SK-N-SH (cell line): ENCODE results near the gene TP63. TPM values are rescaled to one million over a fixed set of nuclear protein-coding genes. Genes with fewer than 3 reads are reported as not detected.

Experiments used
- CTCF ChIA-PET: fragments of 300-600, 350-600 bp; formaldehyde crosslinking; extraction: SDS; loops from one replicate; lab custom pipeline; 2021; lab: Yijun Ruan, JAX
- POLR2A ChIA-PET: fragments of 350-600 bp; sonication (Branson Sonifier 250); formaldehyde crosslinking; extraction: SDS; loops from one replicate; lab custom pipeline; 2020; ENCODE audit warnings: antibody characterized with exemption, inconsistent platforms; lab: Yijun Ruan, JAX
- DNase-seq: peaks from one replicate; pipeline ENCODE4 v3.0.0; 2012
- H2AFZ ChIP-seq: fragments of 200-600 bp; sonication (generic); 2 replicates; pipeline ENCODE4 v1.8.1; 2016; ENCODE audit warnings: antibody characterized with exemption, mild to moderate bottlenecking, low read depth
- H3F3A ChIP-seq: fragments of 200-600 bp; sonication (generic); replicated peaks from 2 replicates; pipeline ENCODE3; 2016; ENCODE audit warnings: antibody characterized with exemption, mild to moderate bottlenecking; ENCODE audit not compliant: insufficient read depth
- H3K27ac ChIP-seq, 2 experiments: fragments of 200-500 bp in 1 of 2; fragments of 200-600 bp in 1 of 2; sonication (Bioruptor generic) in 1 of 2; sonication (generic), shearing (Covaris generic) in 1 of 2; 2 replicates each; pipeline versions ENCODE4 v1.5.1 to v1.6.1; 2014 to 2016; ENCODE audit warnings: low read depth in 2 of 2, inconsistent platforms in 1 of 2, low read length in 1 of 2, mild to moderate bottlenecking in 1 of 2, mixed read lengths in 1 of 2
- H3K27me3 ChIP-seq: fragments of 200-600 bp; sonication (generic), shearing (Covaris generic); 2 replicates; pipeline ENCODE4 v1.6.1; 2016; ENCODE audit warnings: mixed run types; ENCODE audit not compliant: insufficient read depth
- H3K36me3 ChIP-seq, 2 experiments: fragments of 200-500 bp in 1 of 2; fragments of 200-600 bp in 1 of 2; sonication (Bioruptor generic) in 1 of 2; sonication (generic) in 1 of 2; replicated peaks in 1 of 2; 2 replicates each; pipeline versions ENCODE3 to v1.5.1; 2014 to 2016; ENCODE audit warnings: low read length in 1 of 2, mild to moderate bottlenecking in 1 of 2; ENCODE audit not compliant: insufficient read depth in 2 of 2, control insufficient read depth in 1 of 2
- H3K4me1 ChIP-seq, 2 experiments: fragments of 200-500 bp in 1 of 2; fragments of 200-600 bp in 1 of 2; sonication (Bioruptor generic) in 1 of 2; sonication (generic), shearing (Covaris generic) in 1 of 2; 2 replicates each; pipeline versions ENCODE4 v1.5.1 to v1.6.1; 2014 to 2016; ENCODE audit warnings: low read depth in 1 of 2, low read length in 1 of 2, mixed run types in 1 of 2; ENCODE audit not compliant: insufficient read depth in 2 of 2, control insufficient read depth in 1 of 2
- H3K4me2 ChIP-seq: fragments of 200-600 bp; sonication (generic), shearing (Covaris generic); 2 replicates; pipeline ENCODE4 v1.6.1; 2017; ENCODE audit warnings: mixed run types
- H3K4me3 ChIP-seq, 2 experiments: fragments of 200-500 bp in 1 of 2; fragments of 200-600 bp in 1 of 2; sonication (Bioruptor generic) in 1 of 2; sonication (generic), shearing (Covaris generic) in 1 of 2; 2 replicates each; pipeline versions ENCODE4 v1.5.1 to v1.8.1; 2014 to 2016; ENCODE audit warnings: low read depth in 2 of 2, inconsistent platforms in 1 of 2, low read length in 1 of 2, mild to moderate bottlenecking in 1 of 2, mixed read lengths in 1 of 2, moderate library complexity in 1 of 2
- H3K79me2 ChIP-seq: fragments of 200-600 bp; sonication (generic); 2 replicates; pipeline ENCODE4 v1.8.1; 2017; ENCODE audit warnings: mild to moderate bottlenecking; ENCODE audit not compliant: insufficient read depth
- H3K9ac ChIP-seq: fragments of 200-600 bp; sonication (generic); 2 replicates; pipeline ENCODE4 v1.6.1; 2017; ENCODE audit warnings: mixed run types
- H3K9me2 ChIP-seq: fragments of 200-600 bp; sonication (generic); 2 replicates; pipeline ENCODE4 v1.6.1; 2017; ENCODE audit warnings: mixed run types
- H3K9me3 ChIP-seq: fragments of 200-600 bp; sonication (generic); 2 replicates; pipeline ENCODE4 v1.6.1; 2017; ENCODE audit warnings: mixed run types, mild to moderate bottlenecking, moderate library complexity
- H4K20me1 ChIP-seq: fragments of 200-600 bp; sonication (generic); 2 replicates; pipeline ENCODE4 v1.6.1; 2017; ENCODE audit warnings: mild to moderate bottlenecking, mixed run types; ENCODE audit not compliant: insufficient read depth
- CHD2 ChIP-seq: fragments of 150-350 bp; IDR thresholded peaks from 2 replicates; pipeline ENCODE4 v1.6.1; 2018; ENCODE audit warnings: low read length; ENCODE audit not compliant: partially characterized antibody
- CTCF ChIP-seq: fragments of 200-600 bp; sonication (generic); IDR thresholded peaks from 2 replicates; pipeline ENCODE4 v1.6.1; 2017; ENCODE audit warnings: antibody characterized with exemption, mild to moderate bottlenecking, moderate library complexity
- ELF1 ChIP-seq: IDR thresholded peaks from 2 replicates; pipeline ENCODE4 v1.4.0; 2012
- EP300 ChIP-seq, 2 experiments: IDR thresholded peaks; 2 replicates each; pipeline versions ENCODE4 v1.4.0 to v1.6.1; 2012; ENCODE audit warnings: borderline replicate concordance in 1 of 2, low read depth in 1 of 2, low read length in 1 of 2
- EZH2phosphoT487 ChIP-seq: fragments of 200-600 bp; sonication (generic); IDR thresholded peaks from 2 replicates; pipeline ENCODE4 v1.6.1; 2017; ENCODE audit warnings: low read depth, mixed run types, mild to moderate bottlenecking, antibody characterized with exemption, moderate library complexity, borderline replicate concordance
- GATA2 ChIP-seq: sonication (generic); formaldehyde crosslinking; IDR thresholded peaks from 2 replicates; pipeline ENCODE4 v1.5.0; 2020; ENCODE audit warnings: mild to moderate bottlenecking, missing genetic modification reagents
- JUND ChIP-seq: IDR thresholded peaks from 2 replicates; pipeline ENCODE4 v1.4.0; 2012
- POLR2AphosphoS5 ChIP-seq: IDR thresholded peaks from 2 replicates; pipeline ENCODE4 v1.6.1; 2012; ENCODE audit warnings: low read depth, low read length
- RAD21 ChIP-seq: IDR thresholded peaks from 2 replicates; pipeline ENCODE4 v1.6.1; 2012; ENCODE audit warnings: mild to moderate bottlenecking, low read length
- RCOR1 ChIP-seq: fragments of 150-350 bp; IDR thresholded peaks from 2 replicates; pipeline ENCODE4 v1.6.1; 2017; ENCODE audit warnings: antibody characterized with exemption, low read length
- REST ChIP-seq: IDR thresholded peaks from 2 replicates; pipeline ENCODE4 v1.6.1; 2012; ENCODE audit warnings: mild to moderate bottlenecking, low read depth, low read length, moderate library complexity
- RXRA ChIP-seq: IDR thresholded peaks from 2 replicates; pipeline ENCODE4 v1.4.0; 2012; ENCODE audit warnings: low read depth, mild to moderate bottlenecking, borderline replicate concordance
- TAF1 ChIP-seq: IDR thresholded peaks from 2 replicates; pipeline ENCODE4 v1.6.1; 2012; ENCODE audit warnings: low read depth, mild to moderate bottlenecking, low read length, moderate library complexity, borderline replicate concordance
- TCF12 ChIP-seq: IDR thresholded peaks from 2 replicates; pipeline ENCODE4 v1.4.0; 2012
- TEAD4 ChIP-seq: IDR thresholded peaks from 2 replicates; pipeline ENCODE4 v1.4.0; 2012; ENCODE audit warnings: mild to moderate bottlenecking, borderline replicate concordance; ENCODE audit not compliant: insufficient read depth
- USF1 ChIP-seq: IDR thresholded peaks from 2 replicates; pipeline ENCODE4 v1.4.0; 2012; ENCODE audit warnings: low read depth, borderline replicate concordance
- polyA plus RNA-seq, 3 experiments: library from polyadenylated mRNA; depleted of rRNA; stranded (reverse); fragments of >200 nt; gene quantifications; 2 replicates each; pipeline ENCODE4 v1.2.3, GENCODE V29; 2012
- TF ChIP-seq, protein P1 (sequence below): IDR thresholded peaks from 2 replicates; pipeline ENCODE4; 2012
- TF ChIP-seq, protein P2 (sequence below): fragments of 150-350 bp; IDR thresholded peaks from 2 replicates; pipeline ENCODE4 v1.6.1; 2016; ENCODE audit warnings: mild to moderate bottlenecking, low read depth, low read length

The TP63 gene
- polyA plus RNA-seq (2012; rRNA removed), result not detected in 2 replicates
- polyA plus RNA-seq (2012; cell fraction: cytosol; rRNA removed), result not detected in 2 replicates
- polyA plus RNA-seq (2012; cell fraction: nucleus; rRNA removed), result not detected in 2 replicates

DNA sequence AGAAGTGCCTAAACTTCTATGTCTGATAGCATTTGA lies at the start of gene TP63:
TP63 (plus strand) TSS at position 17 of the 36 bp plus-strand sequence. CDS start 127 bp downstream, outside the sequence.
- Histone ChIP-seq H4K20me1 (no peaks in the 10 kb centered on the region), H3K9me3 (no peaks in the 10 kb centered on the region), H3K4me3 (peak within 1 kb of the TSS in 1 of 2 experiments; percentile 37; a peak in 1 of 4 replicates), H3K4me1 (no peaks in the 10 kb centered on the region), H3K36me3 (no peaks in the 10 kb centered on the region), H3K79me2 (no peaks in the 10 kb centered on the region), H3K4me2 (peak within 1 kb of the TSS; percentile 44; the same call in 1 of the 2 replicates), H3F3A (no peaks in the 10 kb centered on the region), H3K9me2 (no peaks in the 10 kb centered on the region), H3K9ac (no peak within 1 kb of the TSS), H3K27me3 (no peaks in the 10 kb centered on the region), H2AFZ (peak within 1 kb of the TSS; percentile 53; the same call in 1 of the 2 replicates), H3K27ac (no peak within 1 kb of the TSS)
- no peak for DNase-seq
- ChIA-PET CTCF (no interaction called here), POLR2A (no interaction called here)
- TF ChIP-seq REST (no peak), RXRA (no peak), TAF1 (no peak), CHD2 (no peak), CTCF (no peak), TEAD4 (no peak), ELF1 (no peak), JUND (no peak), USF1 (no peak), RCOR1 (no peak), EZH2phosphoT487 (no peak), GATA2 (no peak), RAD21 (no peak), EP300 (IDR thresholded peaks at IDR 0.05; ENCODE audit: borderline replicate concordance in 1 of 2, low read depth in 1 of 2, low read length in 1 of 2) (no peak), TCF12 (no peak), POLR2AphosphoS5 (no peak)
- TF ChIP-seq, protein P1, sequence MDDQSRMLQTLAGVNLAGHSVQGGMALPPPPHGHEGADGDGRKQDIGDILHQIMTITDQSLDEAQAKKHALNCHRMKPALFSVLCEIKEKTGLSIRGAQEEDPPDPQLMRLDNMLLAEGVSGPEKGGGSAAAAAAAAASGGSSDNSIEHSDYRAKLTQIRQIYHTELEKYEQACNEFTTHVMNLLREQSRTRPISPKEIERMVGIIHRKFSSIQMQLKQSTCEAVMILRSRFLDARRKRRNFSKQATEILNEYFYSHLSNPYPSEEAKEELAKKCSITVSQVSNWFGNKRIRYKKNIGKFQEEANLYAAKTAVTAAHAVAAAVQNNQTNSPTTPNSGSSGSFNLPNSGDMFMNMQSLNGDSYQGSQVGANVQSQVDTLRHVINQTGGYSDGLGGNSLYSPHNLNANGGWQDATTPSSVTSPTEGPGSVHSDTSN, result no peak
- TF ChIP-seq, protein P2, sequence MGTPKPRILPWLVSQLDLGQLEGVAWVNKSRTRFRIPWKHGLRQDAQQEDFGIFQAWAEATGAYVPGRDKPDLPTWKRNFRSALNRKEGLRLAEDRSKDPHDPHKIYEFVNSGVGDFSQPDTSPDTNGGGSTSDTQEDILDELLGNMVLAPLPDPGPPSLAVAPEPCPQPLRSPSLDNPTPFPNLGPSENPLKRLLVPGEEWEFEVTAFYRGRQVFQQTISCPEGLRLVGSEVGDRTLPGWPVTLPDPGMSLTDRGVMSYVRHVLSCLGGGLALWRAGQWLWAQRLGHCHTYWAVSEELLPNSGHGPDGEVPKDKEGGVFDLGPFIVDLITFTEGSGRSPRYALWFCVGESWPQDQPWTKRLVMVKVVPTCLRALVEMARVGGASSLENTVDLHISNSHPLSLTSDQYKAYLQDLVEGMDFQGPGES, result no peak
